Peyer's patch (tissue), 4 donors: ENCODE data around the gene BMP2K.

Experiments
- CTCF ChIP-seq, 6 experiments: fragments of 450-650 bp in 4 of 6; fragments of 200-600 bp in 2 of 6; sonication (generic) in 1 of 6; IDR thresholded peaks; one replicate each; pipeline ENCODE4 v1.5.1; 2017 to 2019; ENCODE audit warnings: antibody characterized with exemption in 6 of 6, mild to moderate bottlenecking in 3 of 6, moderate library complexity in 1 of 6
- POLR2A ChIP-seq, 2 donors: fragments of 450-650 bp; IDR thresholded peaks; one replicate each; pipeline ENCODE4 v1.5.1; 2017; ENCODE audit warnings: antibody characterized with exemption in 2 of 2, mild to moderate bottlenecking in 2 of 2, moderate library complexity in 2 of 2

GRCh38 chr4:78930016-78930629 lies 154.0 kb downstream of the BMP2K start:
- TF ChIP-seq CTCF (IDR thresholded peaks at IDR 0.05) (no peak), POLR2A (IDR thresholded peaks at IDR 0.05) (no peak)
